H4 (cell line): Measurements from ENCODE around the gene TMOD2. TPM values are rescaled to one million over a fixed set of nuclear protein-coding genes. Genes with fewer than 3 reads are reported as not detected.
A peak's percentile ranks its signal among the peaks of the same experiment; 100 is the strongest.

Source experiments
- DNase-seq: peaks from one replicate; pipeline ENCODE4 v3.0.0-alpha.2; 2015; ENCODE audit warnings: low spot score
- total RNA-seq: library from RNA; depleted of rRNA; stranded (reverse); fragments of >200 nt; shearing (Covaris generic); gene quantifications from 2 replicates; pipeline ENCODE4 v1.2.3, GENCODE V29; 2014

Gene TMOD2
- total RNA-seq, 1 experiment from 2014 or later, result 0.64 TPM

DNA sequence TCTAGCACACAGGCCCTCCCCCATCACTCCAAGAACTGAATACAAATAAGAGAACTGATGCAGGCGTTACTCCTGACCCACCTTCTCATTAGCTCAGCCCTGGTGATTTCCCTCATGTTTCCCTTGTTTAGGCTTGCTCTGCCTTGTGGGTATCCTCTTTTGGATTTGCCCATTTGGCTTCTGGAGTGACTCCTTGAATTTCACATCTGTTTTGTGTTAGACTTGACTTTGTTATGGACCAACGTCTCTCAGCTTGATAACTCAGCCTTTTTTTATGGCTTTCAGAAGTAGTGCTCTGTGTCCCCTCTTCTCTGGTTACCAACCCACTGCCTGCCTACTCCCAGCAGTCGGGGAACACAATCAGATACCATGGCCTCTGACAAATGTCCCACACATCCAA, 66.8 kb downstream of the TMOD2 start:
- no peak for DNase-seq

DNA sequence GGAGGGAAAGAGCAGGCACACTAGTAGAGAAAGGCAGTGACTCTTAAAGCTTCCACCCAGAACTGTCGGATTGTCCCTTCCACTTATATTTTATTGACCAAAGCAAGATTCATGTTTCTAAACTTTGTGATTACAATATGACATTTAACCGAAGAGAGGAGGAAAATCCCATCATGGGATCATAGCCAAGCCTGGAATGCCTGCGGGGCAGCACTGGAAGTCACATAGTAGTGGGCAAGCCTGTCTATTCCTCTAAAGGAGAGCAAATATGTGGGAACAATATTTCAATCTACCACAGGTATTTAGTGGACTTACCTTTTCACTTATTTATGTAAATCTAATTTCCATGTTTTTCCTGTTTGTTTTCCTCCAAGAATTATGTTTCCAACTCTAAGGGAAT, 74.3 kb downstream of the TMOD2 start:
- no peak for DNase-seq

DNA sequence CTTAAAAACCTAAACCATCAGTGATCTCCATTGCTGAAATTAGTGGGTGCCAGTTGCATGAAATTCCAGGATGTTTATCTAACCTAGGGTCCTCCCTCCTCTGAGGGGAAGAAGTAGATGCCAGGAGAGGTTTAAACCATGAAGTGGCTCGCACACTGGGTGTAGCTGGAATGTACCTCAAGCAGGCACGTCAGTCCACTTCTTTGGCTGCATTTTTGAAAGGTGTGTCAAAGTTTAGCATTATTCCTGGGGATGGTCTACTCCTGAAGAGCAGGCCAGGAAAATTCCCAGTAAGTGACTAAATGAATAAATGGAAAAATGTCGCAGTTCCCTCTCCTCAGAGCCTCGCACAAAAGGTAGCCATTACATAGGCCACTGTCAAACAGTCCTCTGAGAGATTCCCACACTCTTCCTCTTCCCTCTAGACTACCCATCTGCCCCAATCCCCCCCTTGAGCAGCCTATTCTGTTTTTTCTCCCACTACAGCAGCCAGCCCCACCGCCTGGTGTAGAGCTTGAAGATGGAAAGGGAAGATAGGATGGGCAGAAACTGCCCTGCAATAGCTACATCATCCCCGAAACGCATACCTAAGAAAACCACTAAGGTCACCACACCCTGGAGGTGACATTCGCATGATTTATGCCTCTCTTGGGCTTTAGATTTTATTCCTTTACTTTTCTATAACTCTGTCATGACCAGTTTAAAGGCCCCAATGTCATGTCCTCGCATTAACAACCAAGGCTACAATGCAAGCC, 77.4 kb downstream of the TMOD2 start:
- DNase-seq, result no peak

DNA sequence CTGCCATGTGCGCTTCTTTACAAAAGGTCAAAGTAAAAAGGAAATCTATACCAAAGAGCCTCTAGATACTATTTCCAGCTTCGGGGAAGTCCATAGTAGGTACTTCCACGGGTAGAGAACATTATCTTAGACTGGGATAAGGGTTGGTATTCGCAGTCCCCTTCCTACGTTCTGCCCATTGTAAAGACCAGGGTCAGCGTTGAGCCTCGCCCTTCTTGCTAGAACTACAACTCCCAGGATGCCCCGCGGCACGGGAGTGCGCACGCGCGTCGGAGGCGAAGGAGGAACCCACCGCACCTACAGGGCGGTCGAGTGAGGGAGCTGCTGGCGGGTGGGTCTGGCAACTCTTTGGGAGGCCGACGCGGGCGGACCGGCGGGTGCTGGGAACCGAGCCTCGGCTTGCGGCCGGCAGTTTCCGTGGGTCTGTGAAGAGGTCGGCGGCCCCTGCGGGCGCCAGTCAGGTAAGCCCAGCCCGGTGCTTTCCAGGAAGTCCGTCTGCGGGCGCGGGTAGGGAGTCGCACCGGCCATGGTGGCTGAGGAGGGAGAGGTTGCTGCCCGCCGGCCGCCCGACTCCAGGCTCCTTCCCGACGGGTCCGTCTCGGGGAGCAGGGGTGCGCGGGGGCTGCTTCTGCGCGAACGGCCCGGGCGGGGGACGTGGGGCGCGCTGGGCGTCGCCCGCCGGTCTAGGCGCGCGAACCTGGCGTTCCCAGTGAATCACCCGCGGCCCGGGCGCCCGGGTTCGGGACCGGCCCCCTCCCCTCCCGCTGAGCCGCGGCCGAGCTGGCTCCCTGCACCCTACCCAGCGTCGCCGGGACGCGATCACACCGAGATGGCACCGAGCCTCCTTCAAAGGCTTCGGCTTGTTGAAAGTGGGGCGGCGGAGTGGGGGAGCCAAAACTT, 78.2 kb downstream of the TMOD2 start, which contains the start of gene TMOD3:
Gene TMOD3 (plus strand): TSS at position 278 of the 900 bp plus-strand sequence. CDS start 33,232 bp downstream, outside the sequence.
- peak; percentile 89 for DNase-seq

DNA sequence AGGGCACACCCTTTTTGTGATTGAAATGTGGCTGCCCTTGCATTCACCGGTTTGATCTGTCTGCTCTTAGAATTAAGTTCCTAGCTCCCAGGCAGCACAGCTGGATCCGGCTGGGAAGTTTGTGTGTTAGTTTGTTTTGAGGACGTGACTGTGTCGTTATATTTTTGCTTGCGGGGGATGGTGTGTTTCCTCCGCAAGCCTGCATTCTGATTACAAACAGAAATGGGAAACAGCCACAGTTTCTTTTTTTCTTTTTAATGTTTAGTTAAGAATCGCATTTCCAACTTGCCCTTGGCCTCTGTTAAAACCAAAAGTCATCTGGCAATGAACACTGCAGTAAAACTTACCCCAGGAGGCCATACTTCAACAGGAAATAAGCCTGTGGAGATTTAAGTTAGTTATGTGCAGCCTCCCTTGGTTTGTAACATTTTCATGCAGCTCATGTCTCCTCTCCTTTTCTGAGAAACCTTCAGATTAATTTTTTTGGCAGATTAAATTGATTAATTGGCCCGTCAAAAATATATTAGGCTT, 78.9 kb downstream of the TMOD2 start:
- peak; percentile 43 for DNase-seq

DNA sequence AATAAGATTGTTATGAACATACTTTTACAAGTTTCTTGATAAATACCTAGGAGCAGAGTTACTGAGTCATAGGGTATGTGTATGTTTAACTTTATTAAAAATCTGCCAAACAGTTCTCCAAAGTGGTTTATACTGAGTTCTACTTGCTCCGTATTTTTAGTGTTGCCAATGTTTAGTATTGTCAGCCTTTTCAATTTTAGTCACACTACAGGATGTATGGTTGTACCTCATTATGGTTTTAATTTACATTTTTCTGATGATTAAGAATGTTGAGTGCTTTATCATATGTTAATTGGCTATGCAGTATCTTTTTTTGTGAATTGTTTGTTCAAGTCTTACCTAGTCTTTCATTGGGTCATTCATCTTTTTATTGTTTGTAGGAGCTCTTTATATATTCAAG, 82.4 kb downstream of the TMOD2 start:
- DNase-seq, result no peak

- no peak for DNase-seq
Observed at GRCh38 chr15:51837792-51838251, 86.4 kb downstream of the TMOD2 start.

DNA sequence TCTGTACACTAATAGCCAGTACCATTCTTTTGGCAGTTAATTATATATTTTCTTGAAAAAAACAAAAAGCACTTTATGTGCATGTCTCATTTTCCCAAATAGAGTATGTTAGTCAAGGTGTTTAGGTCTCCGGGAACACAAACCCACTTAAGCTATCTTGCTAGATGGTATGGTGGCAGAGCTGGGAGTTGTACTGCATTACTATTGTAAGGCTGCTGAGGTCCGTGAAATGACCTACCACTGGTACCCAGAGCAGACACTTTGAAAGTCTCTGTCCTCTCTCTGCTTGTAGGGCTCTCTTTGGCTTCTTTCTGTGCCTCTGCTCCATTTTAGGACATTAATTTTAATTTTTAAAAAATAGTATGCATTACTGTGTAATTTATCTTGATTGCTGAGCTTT, 86.9 kb downstream of the TMOD2 start:
- DNase-seq, result no peak

DNA sequence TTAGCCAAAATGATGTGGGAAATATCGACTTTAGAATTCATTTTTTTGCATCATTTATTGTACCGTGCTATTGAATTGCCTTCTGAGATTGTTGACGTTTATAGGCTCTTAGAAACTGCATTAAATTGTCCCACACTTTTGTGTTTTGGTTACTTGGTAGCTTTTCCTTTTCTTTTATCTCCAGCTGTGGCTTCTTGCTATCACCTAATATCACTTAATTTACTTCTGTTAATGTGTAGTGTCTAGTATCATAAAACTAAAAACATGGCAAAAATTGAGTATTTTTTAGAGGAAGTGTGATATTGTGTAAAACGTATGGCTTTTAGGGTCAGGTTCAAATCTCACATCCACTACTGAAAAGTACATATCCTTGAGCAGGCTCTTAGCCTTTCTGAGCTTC, 89.3 kb downstream of the TMOD2 start:
- DNase-seq, result no peak

- DNase-seq, result no peak
Observed at GRCh38 chr15:51841406-51842040, 90.1 kb downstream of the TMOD2 start.

DNA sequence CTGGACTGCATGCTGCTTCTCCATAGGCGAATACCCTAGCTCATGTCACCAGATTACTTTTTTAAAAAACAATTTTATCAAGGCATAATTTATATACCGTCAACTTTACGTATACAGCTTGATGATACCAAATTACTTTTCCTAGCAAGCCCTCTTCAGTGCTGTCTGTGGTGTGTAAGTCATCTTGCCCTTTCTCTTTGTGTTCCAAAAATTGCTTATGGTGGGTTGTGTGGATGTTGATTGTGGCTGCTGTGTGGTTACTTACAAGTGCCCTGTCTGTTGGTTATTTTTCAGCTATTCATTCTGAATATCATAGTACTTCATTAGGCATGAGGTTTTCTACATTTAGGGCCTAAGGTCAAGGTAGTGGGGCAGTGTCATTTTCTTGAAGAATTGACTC, 90.9 kb downstream of the TMOD2 start:
- DNase-seq, result no peak

DNA sequence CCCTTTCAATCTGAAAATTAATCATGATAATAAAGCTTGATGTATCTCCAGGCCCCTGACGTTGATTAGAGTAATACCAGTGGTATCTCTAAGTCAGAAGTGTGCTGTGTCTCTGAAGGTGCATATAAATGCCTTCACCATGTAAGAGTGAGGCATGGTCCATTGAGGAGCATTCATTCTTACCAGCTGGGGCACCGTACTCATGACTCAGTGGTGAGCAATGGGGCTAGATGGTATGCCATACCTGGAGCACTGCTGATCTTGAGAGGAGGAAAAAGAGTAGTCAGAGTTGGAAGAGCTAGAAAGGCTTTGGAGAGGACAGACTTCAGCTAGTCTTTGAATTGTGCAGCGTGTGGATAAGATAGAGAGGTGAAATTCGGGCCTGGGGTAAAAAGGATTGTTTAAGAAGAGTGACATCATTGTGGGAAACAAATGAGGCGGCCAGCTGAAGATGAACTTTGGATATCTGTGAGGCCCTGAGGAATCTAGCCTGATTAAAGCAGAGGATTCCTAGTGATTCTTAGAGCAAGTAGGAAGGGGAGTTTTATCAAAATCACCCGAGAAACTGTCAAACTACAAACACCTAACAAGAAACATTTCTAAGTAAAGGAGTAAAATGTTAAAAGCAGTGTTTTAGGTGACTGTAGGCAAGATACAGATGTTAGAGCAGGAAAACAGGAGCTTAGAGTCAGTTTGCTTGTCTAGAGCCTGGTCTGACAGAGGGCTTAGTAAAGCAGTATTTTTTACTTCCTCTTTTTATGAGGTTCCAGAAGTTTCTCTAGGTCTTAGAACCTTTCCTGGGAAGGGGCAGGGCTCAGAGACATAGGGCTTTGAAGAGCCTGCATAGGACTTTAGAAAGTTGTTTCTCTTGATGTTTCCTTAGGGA, 91.7 kb downstream of the TMOD2 start:
- no peak for DNase-seq

- DNase-seq, result no peak
Observed at GRCh38 chr15:51844747-51845426, 93.5 kb downstream of the TMOD2 start.

GRCh38 chr15:51846066-51846462, 94.7 kb downstream of the TMOD2 start:
- no peak for DNase-seq

DNA sequence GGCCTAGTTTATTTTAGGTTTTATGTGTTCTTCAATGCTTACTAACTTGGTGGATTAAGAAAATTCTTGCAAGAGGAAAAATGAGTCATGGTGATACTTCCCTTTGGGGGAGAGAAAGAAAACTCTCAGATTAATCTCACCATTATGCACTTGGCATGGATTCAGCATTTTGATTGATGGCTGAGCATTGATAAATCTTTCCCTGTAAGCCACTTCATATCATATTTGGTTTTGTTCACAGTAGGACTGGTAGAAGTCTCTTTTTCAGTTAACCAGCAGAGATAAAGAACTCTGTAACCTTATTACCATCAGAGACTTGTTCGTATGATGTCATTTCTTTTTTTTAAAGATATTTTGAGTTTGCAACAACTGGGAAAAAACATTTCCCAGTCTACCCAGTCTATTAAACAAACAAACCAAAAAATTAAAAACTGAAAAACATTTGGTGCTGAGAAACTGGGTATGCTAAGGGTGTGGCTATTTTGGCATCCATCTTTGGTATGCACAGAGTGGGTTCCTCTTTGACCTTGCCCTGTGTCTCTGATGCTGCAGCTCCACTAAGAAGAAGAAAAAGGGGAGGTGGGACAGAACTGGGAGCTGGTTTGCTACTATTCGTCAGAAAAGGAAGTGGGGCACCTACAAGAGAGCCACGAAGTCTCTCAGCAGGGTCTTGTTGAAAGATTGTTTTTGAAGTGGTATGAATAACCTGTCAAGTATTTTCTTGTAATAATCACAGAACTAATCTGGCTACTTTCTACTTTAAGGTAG, 95.2 kb downstream of the TMOD2 start:
- DNase-seq, result peak; percentile 40

GRCh38 chr15:51848811-51849210, 97.4 kb downstream of the TMOD2 start:
- no peak for DNase-seq

DNA sequence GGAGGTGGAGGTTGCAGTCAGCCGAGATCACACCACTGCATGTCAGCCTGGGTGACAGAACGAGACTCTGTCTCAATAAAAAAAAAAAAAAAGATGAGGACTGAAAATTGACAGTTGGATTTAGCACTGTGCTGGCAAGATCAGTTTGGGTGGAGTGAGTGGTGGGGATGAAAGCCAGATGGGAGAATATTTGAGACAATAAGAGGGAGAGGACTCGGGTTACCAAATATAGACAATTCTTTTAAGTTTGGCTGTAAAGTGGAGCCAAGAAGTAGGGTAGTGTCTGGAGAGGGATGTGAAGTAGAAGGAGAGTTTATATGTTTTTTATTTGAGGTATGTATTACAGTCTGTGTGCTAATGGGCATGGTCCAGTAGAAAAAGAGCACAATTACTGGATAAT, 98.5 kb downstream of the TMOD2 start:
- DNase-seq, result no peak

DNA sequence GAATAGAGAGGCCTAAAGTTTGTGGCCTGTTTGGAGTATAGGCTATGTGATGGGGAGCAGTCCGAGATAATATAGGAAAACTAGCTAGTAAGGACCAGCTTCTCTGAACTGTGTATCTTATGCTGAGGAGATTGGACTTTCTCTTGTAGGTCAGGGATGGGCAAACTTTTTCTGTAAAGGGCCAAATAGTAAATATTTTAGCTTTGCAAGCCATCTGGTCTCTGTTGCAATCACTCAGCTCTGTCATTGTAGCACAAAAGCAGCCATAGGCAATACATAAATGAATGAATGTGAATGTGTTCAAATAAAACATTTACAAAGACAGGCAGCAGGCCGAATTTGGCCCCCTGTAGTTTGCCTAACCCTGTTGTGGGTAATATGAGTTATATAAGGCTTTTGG, 102.6 kb downstream of the TMOD2 start:
- DNase-seq, result no peak

- DNase-seq, result no peak
Observed at GRCh38 chr15:51855612-51856011, 104.2 kb downstream of the TMOD2 start.
